ENCODE results near the gene ZNF66. TPM values are rescaled to one million over a fixed set of nuclear protein-coding genes. Genes with fewer than 3 reads are reported as not detected.

ZNF66 gene
- total and polyA plus RNA-seq, 3 donors from 2014 or later, result 0.70 to 16.1 (median 11.1) TPM

DNA sequence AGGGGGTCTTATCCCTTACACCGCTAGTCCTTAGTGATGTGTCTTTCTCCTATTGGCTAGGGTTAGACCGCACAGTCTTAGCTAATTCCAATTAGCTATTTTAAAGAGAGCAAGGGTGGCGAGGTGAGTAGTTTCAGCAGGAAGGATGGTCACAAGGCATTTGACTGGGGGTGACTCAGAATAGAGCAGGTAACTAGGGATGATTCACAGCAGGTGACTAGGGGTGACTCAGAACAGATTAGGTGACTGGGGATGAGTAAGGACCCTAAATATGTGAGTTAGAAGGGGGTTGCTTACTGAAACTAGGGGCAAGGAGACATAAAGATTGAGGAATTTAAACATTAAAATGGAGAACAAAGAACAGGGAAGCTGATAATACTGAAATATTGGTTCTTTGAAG, 64.3 kb downstream of the ZNF66 start:
- no peak overlapping the region for H3K27ac ChIP-seq
- no peaks in the 10 kb centered on the region for H3K9me3 ChIP-seq
- H3K27me3 ChIP-seq, result no peaks in the 10 kb centered on the region
- H3K36me3 ChIP-seq (ENCODE audit: low read depth, missing control alignments), result no peaks in the 10 kb centered on the region
- no peaks in the 10 kb centered on the region for H3K4me1 ChIP-seq
- no peak for TF ChIP-seq POLR2A (IDR thresholded peaks at IDR 0.05)
- TF ChIP-seq, protein P1, sequence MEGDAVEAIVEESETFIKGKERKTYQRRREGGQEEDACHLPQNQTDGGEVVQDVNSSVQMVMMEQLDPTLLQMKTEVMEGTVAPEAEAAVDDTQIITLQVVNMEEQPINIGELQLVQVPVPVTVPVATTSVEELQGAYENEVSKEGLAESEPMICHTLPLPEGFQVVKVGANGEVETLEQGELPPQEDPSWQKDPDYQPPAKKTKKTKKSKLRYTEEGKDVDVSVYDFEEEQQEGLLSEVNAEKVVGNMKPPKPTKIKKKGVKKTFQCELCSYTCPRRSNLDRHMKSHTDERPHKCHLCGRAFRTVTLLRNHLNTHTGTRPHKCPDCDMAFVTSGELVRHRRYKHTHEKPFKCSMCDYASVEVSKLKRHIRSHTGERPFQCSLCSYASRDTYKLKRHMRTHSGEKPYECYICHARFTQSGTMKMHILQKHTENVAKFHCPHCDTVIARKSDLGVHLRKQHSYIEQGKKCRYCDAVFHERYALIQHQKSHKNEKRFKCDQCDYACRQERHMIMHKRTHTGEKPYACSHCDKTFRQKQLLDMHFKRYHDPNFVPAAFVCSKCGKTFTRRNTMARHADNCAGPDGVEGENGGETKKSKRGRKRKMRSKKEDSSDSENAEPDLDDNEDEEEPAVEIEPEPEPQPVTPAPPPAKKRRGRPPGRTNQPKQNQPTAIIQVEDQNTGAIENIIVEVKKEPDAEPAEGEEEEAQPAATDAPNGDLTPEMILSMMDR (IDR thresholded peaks at IDR 0.05), result no peak
- no peak for DNase-seq
- intact Hi-C loops (cut with DNase I; ENCODE audit: low total_unique reads), result no loop called here
- 76 to 85% methylated on average over 3 of the region's 3 CpGs for WGBS, 2 donors
- H3K4me3 ChIP-seq, result no peak overlapping the region

Other genes with a start within 250 kb of the ZNF66 start
- 10 to 100 TPM; 13.6 to 17.9 TPM for gene ZNF737, start 210.5 kb upstream of the ZNF66 start, total RNA-seq
- gene ZNF737, start 210.5 kb upstream of the ZNF66 start, polyA plus RNA-seq (ENCODE audit: insufficient read depth, low read depth, low replicate concordance), result 4.6 TPM
- 10 to 100 TPM; 18.6 to 19.7 TPM for gene ZNF626, start 114.7 kb upstream of the ZNF66 start, total RNA-seq
- gene ZNF626, start 114.7 kb upstream of the ZNF66 start, polyA plus RNA-seq (ENCODE audit: insufficient read depth, low read depth, low replicate concordance), result 4.5 TPM
- 10 to 100 TPM; 19.7 to 33.0 TPM for gene ZNF85, start 146.9 kb downstream of the ZNF66 start, total RNA-seq
- gene ZNF85, start 146.9 kb downstream of the ZNF66 start, polyA plus RNA-seq (ENCODE audit: insufficient read depth, low read depth, low replicate concordance), result 9.5 TPM
- 10 to 100 TPM in 1 of 2 donors, 1 to 10 TPM in 1; 9.2 to 11.7 TPM for gene ZNF430, start 244.4 kb downstream of the ZNF66 start, total RNA-seq
- 3.8 TPM for gene ZNF430, start 244.4 kb downstream of the ZNF66 start, polyA plus RNA-seq (ENCODE audit: insufficient read depth, low read depth, low replicate concordance)

Data from testis (tissue), 3 donors.